Smooth muscle cell (in vitro differentiated cells): Measurements from ENCODE around the gene ABCB8. TPM values are rescaled to one million over a fixed set of nuclear protein-coding genes. Genes with fewer than 3 reads are reported as not detected.

Source experiments
- DNase-seq: peaks from one replicate; lab custom pipeline; 2025; ENCODE audit not compliant: unreplicated experiment; lab: John Stamatoyannopoulos, UW
- H2AFZ ChIP-seq: fragments of 200-600 bp; sonication (generic); 2 replicates; pipeline ENCODE4 v1.6.0; 2016; ENCODE audit warnings: antibody characterized with exemption, low read depth, mild to moderate bottlenecking
- H3F3A ChIP-seq: fragments of 200-600 bp; sonication (generic); 2 replicates; pipeline ENCODE4 v1.6.0; 2017; ENCODE audit warnings: antibody characterized with exemption, low read depth
- H3K27ac ChIP-seq: fragments of 200-600 bp; sonication (generic); 2 replicates; pipeline ENCODE4 v1.5.1; 2016; ENCODE audit warnings: low read depth, mild to moderate bottlenecking
- H3K27me3 ChIP-seq: fragments of 200-600 bp; sonication (generic); 2 replicates; pipeline ENCODE4 v1.6.1; 2016; ENCODE audit warnings: low read depth, mild to moderate bottlenecking
- H3K36me3 ChIP-seq: fragments of 200-600 bp; sonication (generic); 2 replicates; pipeline ENCODE4 v1.5.1; 2016; ENCODE audit warnings: low read depth
- H3K4me1 ChIP-seq: fragments of 200-600 bp; sonication (generic); 2 replicates; pipeline ENCODE4 v1.5.1; 2016; ENCODE audit warnings: low read depth
- H3K4me2 ChIP-seq: fragments of 200-600 bp; sonication (generic); 2 replicates; pipeline ENCODE4 v1.6.0; 2016; ENCODE audit warnings: mild to moderate bottlenecking
- H3K4me3 ChIP-seq: fragments of 200-600 bp; sonication (generic); 2 replicates; pipeline ENCODE4 v1.5.1; 2016; ENCODE audit warnings: mild to moderate bottlenecking
- H3K79me2 ChIP-seq: fragments of 200-600 bp; sonication (generic); 2 replicates; pipeline ENCODE4 v1.6.0; 2016; ENCODE audit warnings: low read depth, mild to moderate bottlenecking
- H3K9ac ChIP-seq: fragments of 200-600 bp; sonication (generic); 2 replicates; pipeline ENCODE4 v1.6.0; 2016; ENCODE audit warnings: low read depth
- H3K9me3 ChIP-seq: fragments of 200-600 bp; sonication (generic); replicated peaks from 2 replicates; pipeline ENCODE4 v1.5.1; 2016; ENCODE audit warnings: low read depth
- H4K20me1 ChIP-seq: fragments of 200-600 bp; sonication (generic); 2 replicates; pipeline ENCODE4 v1.6.0; 2016; ENCODE audit warnings: low read depth
- CTCF ChIP-seq: fragments of 200-600 bp; sonication (generic); IDR thresholded peaks from 2 replicates; pipeline ENCODE4 v1.5.1; 2017; ENCODE audit warnings: borderline replicate concordance, mild to moderate bottlenecking, antibody characterized with exemption; ENCODE audit not compliant: insufficient read depth, poor library complexity, severe bottlenecking
- WGBS: methylation state at CpG from one replicate; pipeline ENCODE4 v1.1.7; 2016; ENCODE audit warnings: low lambda C conversion rate; 5-methylcytosine and 5-hydroxymethylcytosine counted together
- polyA plus RNA-seq: library from polyadenylated mRNA; unstranded; fragments of >200 nt; fragmentation: Nextera tagmentation; extraction: Ambion mirVana; gene quantifications from 2 replicates; pipeline ENCODE4 v1.2.1, GENCODE V29; 2016
- total RNA-seq: library from RNA; depleted of rRNA; stranded (reverse); fragments of >200 nt; gene quantifications from 2 replicates; pipeline ENCODE4 v1.2.3, GENCODE V29; 2014

Gene ABCB8
- total and polyA plus RNA-seq, 2 experiments from 2014 or later, result 23.4 to 24.2 TPM

GRCh38 chr7:151028948-151029501, 775 bp downstream of the ABCB8 start:
- H3K79me2 ChIP-seq, result peaks cover 22% of the 10 kb centered on the region
- H2AFZ ChIP-seq, result peak overlapping the region; percentile 26
- H3K9ac ChIP-seq, result peak overlapping the region; percentile 64
- H3K4me1 ChIP-seq, result peaks cover 19% of the 10 kb centered on the region
- H3K9me3 ChIP-seq, result no peaks in the 10 kb centered on the region
- no peaks in the 10 kb centered on the region for H4K20me1 ChIP-seq
- peak overlapping the region; percentile 86 for H3K27ac ChIP-seq
- 61% methylated on average over 17 of the region's 17 CpGs for WGBS
- H3K27me3 ChIP-seq, result no peaks in the 10 kb centered on the region
- H3K4me2 ChIP-seq, result peak overlapping the region; percentile 88
- no peaks in the 10 kb centered on the region for H3K36me3 ChIP-seq
- TF ChIP-seq CTCF, result no peak
- DNase-seq, result no peak
- no peaks in the 10 kb centered on the region for H3F3A ChIP-seq
- peak overlapping the region; percentile 61 for H3K4me3 ChIP-seq

- H3K4me2 ChIP-seq, result no peak overlapping the region
- no peaks in the 10 kb centered on the region for H3F3A ChIP-seq
- WGBS, result 89% methylated on average over 4 of the region's 4 CpGs
- H3K27me3 ChIP-seq, result no peaks in the 10 kb centered on the region
- peaks cover 22% of the 10 kb centered on the region for H3K79me2 ChIP-seq
- no peak overlapping the region for H3K27ac ChIP-seq
- no peak overlapping the region for H3K9ac ChIP-seq
- no peaks in the 10 kb centered on the region for H3K9me3 ChIP-seq
- peaks cover 19% of the 10 kb centered on the region for H3K4me1 ChIP-seq
- no peaks in the 10 kb centered on the region for H3K36me3 ChIP-seq
- H2AFZ ChIP-seq, result no peak overlapping the region
- no peak overlapping the region for H3K4me3 ChIP-seq
- no peaks in the 10 kb centered on the region for H4K20me1 ChIP-seq
- no peak for TF ChIP-seq CTCF
- no peak for DNase-seq
These were observed 2.8 kb downstream of the ABCB8 start for GRCh38 chr7:151031011-151031410.

- Histone ChIP-seq H2AFZ (no peak overlapping the region), H3K36me3 (no peaks in the 10 kb centered on the region), H3K27me3 (no peaks in the 10 kb centered on the region), H4K20me1 (no peaks in the 10 kb centered on the region), H3K27ac (no peak overlapping the region), H3K9ac (no peak overlapping the region), H3F3A (peaks cover 5% of the 10 kb centered on the region), H3K79me2 (peaks cover 22% of the 10 kb centered on the region), H3K4me2 (no peak overlapping the region), H3K4me1 (peaks cover 3% of the 10 kb centered on the region), H3K9me3 (no peaks in the 10 kb centered on the region), H3K4me3 (no peak overlapping the region)
- WGBS, result 90% methylated on average over 17 of the region's 17 CpGs
- DNase-seq, result no peak
- TF ChIP-seq CTCF, result no peak
These were observed 5.0 kb downstream of the ABCB8 start for GRCh38 chr7:151032936-151033863.

GRCh38 chr7:151033864-151034249, 5.6 kb downstream of the ABCB8 start:
- H3K36me3 ChIP-seq, result no peaks in the 10 kb centered on the region
- H3K9me3 ChIP-seq, result no peaks in the 10 kb centered on the region
- TF ChIP-seq CTCF, result no peak
- H3F3A ChIP-seq, result peaks cover 11% of the 10 kb centered on the region
- no peak overlapping the region for H3K9ac ChIP-seq
- H3K4me2 ChIP-seq, result no peak overlapping the region
- H4K20me1 ChIP-seq, result no peaks in the 10 kb centered on the region
- H3K4me1 ChIP-seq, result peaks cover 3% of the 10 kb centered on the region
- H3K4me3 ChIP-seq, result no peak overlapping the region
- peaks cover 22% of the 10 kb centered on the region for H3K79me2 ChIP-seq
- H3K27me3 ChIP-seq, result no peaks in the 10 kb centered on the region
- WGBS, result 95% methylated on average over 5 of the region's 5 CpGs
- DNase-seq, result no peak
- H2AFZ ChIP-seq, result no peak overlapping the region
- no peak overlapping the region for H3K27ac ChIP-seq
